Panc1 (cell line): Measurements from ENCODE around the gene KRTAP10-4. TPM values are rescaled to one million over a fixed set of nuclear protein-coding genes. Genes with fewer than 3 reads are reported as not detected.
"Not testable (repeated sequence)": the region's sequence is repeated elsewhere in the genome, so short reads cannot be mapped to it uniquely, and the experiment has no call there.

Experiments
- ATAC-seq: fragments of 200-7000 bp; cut with Tn5 transposase; 2 replicates; pipeline ENCODE4 v1.9.1; 2020; ENCODE audit warnings: mild to moderate bottlenecking, moderate library complexity
- BruUV-seq: library from RNA; stranded (reverse); fragments of 400-500 nt; replicated peaks from 2 replicates; lab custom pipeline; 2021; lab: Mats Ljungman, UMichigan
- CTCF ChIA-PET: fragments of 300-600 bp; sonication (Branson Sonifier 250); formaldehyde crosslinking; loops from one replicate; lab custom pipeline; 2022; ENCODE audit warnings: antibody characterized with exemption; lab: Charles Lee
- POLR2A ChIA-PET: fragments of 300-600 bp; sonication (Branson Sonifier 250); formaldehyde crosslinking; loops from one replicate; lab custom pipeline; 2022; ENCODE audit warnings: antibody characterized with exemption; lab: Charles Lee
- DNase-seq: peaks from one replicate; pipeline ENCODE4 v3.0.0-alpha.2; 2010; ENCODE audit warnings: low read depth, low spot score
- H3K27ac ChIP-seq: 2 replicates; pipeline ENCODE4 v1.5.1; 2011; ENCODE audit warnings: mild to moderate bottlenecking, low read length, inconsistent platforms
- H3K27me3 ChIP-seq: fragments of 200-500 bp; sonication (Bioruptor generic); 2 replicates; pipeline ENCODE4 v1.6.0; 2014; ENCODE audit warnings: low read length, inconsistent platforms; ENCODE audit not compliant: control insufficient read depth, insufficient read depth
- H3K36me3 ChIP-seq: fragments of 200-500 bp; sonication (Bioruptor generic); 2 replicates; pipeline ENCODE4 v1.5.1; 2014; ENCODE audit warnings: inconsistent platforms, mild to moderate bottlenecking, low read length, moderate library complexity; ENCODE audit not compliant: control insufficient read depth, insufficient read depth
- H3K4me1 ChIP-seq: 2 replicates; pipeline ENCODE4 v1.5.1; 2011; ENCODE audit warnings: inconsistent platforms, mild to moderate bottlenecking, low read length, moderate library complexity; ENCODE audit not compliant: control insufficient read depth, insufficient read depth
- H3K4me3 ChIP-seq, 2 experiments: 2 replicates each; pipeline ENCODE4 v1.5.1; 2011 to 2012; ENCODE audit warnings: low read depth in 2 of 2, low read length in 2 of 2, mild to moderate bottlenecking in 2 of 2, inconsistent platforms in 1 of 2, moderate library complexity in 1 of 2
- H3K9me3 ChIP-seq: fragments of 200-500 bp; sonication (Bioruptor generic); 2 replicates; pipeline ENCODE4 v1.5.1; 2014; ENCODE audit warnings: low read depth, mild to moderate bottlenecking, inconsistent platforms, low read length, moderate library complexity; ENCODE audit not compliant: control insufficient read depth, insufficient read depth
- POLR2AphosphoS5 ChIP-seq: IDR thresholded peaks from 2 replicates; pipeline ENCODE4 v1.6.1; 2012; ENCODE audit warnings: mild to moderate bottlenecking, low read depth, low read length, moderate library complexity
- REST ChIP-seq, 2 experiments: IDR thresholded peaks; 2 replicates each; pipeline ENCODE4 v1.6.1; 2011 to 2012; ENCODE audit warnings: low read depth in 2 of 2, control low read depth in 1 of 2, low read length in 1 of 2, mild to moderate bottlenecking in 1 of 2, moderate library complexity in 1 of 2; ENCODE audit not compliant: insufficient read depth in 1 of 2
- SIN3A ChIP-seq: IDR thresholded peaks from 2 replicates; pipeline ENCODE4 v1.6.1; 2012; ENCODE audit warnings: low read depth, mild to moderate bottlenecking, low read length, moderate library complexity, borderline replicate concordance; ENCODE audit not compliant: insufficient read depth
- TCF7L2 ChIP-seq: IDR thresholded peaks from 2 replicates; pipeline ENCODE4 v1.6.1; 2011; ENCODE audit warnings: mild to moderate bottlenecking, low read depth, low read length, inconsistent platforms
- in situ Hi-C: cut with HindIII; loops from 2 replicates; pipeline ENCODE4 v1.10.0; 2016; ENCODE audit warnings: low sequenced_read_pairs, low pct_unique_long_range_greater_than_20kb
- intact Hi-C: fragments of 100-400 bp; cut with micrococcal nuclease; formaldehyde crosslinking; loops from one replicate; pipeline ENCODE4 v1.10.0; 2022; ENCODE audit not compliant: unreplicated experiment
- total RNA-seq: library from RNA; stranded (reverse); gene quantifications from one replicate; pipeline ENCODE4 v1.2.1, GENCODE V29; 2021; ENCODE audit not compliant: unreplicated experiment

Gene KRTAP10-4
- total RNA-seq, 1 experiment from 2014 or later, result not detected

- no TSS peak for BruUV-seq
- no peaks in the 10 kb centered on the region for H3K36me3 ChIP-seq
- ChIA-PET POLR2A (no interaction called here), CTCF (no interaction called here)
- TF ChIP-seq TCF7L2, result no peak
- no peaks in the 10 kb centered on the region for H3K27me3 ChIP-seq
- no peak overlapping the region for H3K4me3 ChIP-seq
- intact Hi-C loops, result no loop called here
- no peaks in the 10 kb centered on the region; the same call in 1 of the 2 replicates for H3K4me1 ChIP-seq
- DNase-seq (no peak), ATAC-seq (no peak)
- H3K9me3 ChIP-seq, result no peaks in the 10 kb centered on the region
- in situ Hi-C loops, result no loop called here
- no peak overlapping the region for H3K27ac ChIP-seq
Observed at GRCh38 chr21:44603911-44604310, 30.4 kb downstream of the KRTAP10-4 start.

GRCh38 chr21:44606495-44606894 lies 33.0 kb downstream of the KRTAP10-4 start:
- CTCF ChIA-PET, result no interaction called here
- H3K36me3 ChIP-seq, result no peaks in the 10 kb centered on the region
- intact Hi-C loops (no loop called here), in situ Hi-C loops (no loop called here)
- no peaks in the 10 kb centered on the region; the same call in 1 of the 2 replicates for H3K4me1 ChIP-seq
- DNase-seq, result no peak
- TF ChIP-seq POLR2AphosphoS5, result no peak
- no peak for TF ChIP-seq REST (IDR thresholded peaks at IDR 0.05; ENCODE audit: insufficient read depth in 1 of 2, low read depth in 2 of 2, low read length in 1 of 2)
- no peak for TF ChIP-seq TCF7L2
- TF ChIP-seq SIN3A, result no peak
- no peak overlapping the region for H3K4me3 ChIP-seq
- BruUV-seq, result no TSS peak
- POLR2A ChIA-PET, result no interaction called here
- H3K9me3 ChIP-seq, result peaks cover 3% of the 10 kb centered on the region; the same call in 1 of the 2 replicates
- ATAC-seq, result no peak
- no peak overlapping the region for H3K27ac ChIP-seq
- no peaks in the 10 kb centered on the region for H3K27me3 ChIP-seq

- CTCF ChIA-PET, result no interaction called here
- no peak for ATAC-seq
- in situ Hi-C loops (no loop called here), intact Hi-C loops (no loop called here)
- no peak overlapping the region for H3K4me3 ChIP-seq
- POLR2A ChIA-PET, result no interaction called here
- H3K27me3 ChIP-seq, result no peaks in the 10 kb centered on the region
- no peaks in the 10 kb centered on the region for H3K4me1 ChIP-seq
- peaks cover 3% of the 10 kb centered on the region; the same call in 1 of the 2 replicates for H3K9me3 ChIP-seq
- no peak overlapping the region for H3K27ac ChIP-seq
- H3K36me3 ChIP-seq, result no peaks in the 10 kb centered on the region
- BruUV-seq, result no TSS peak
- no peak for TF ChIP-seq SIN3A
- no peak for TF ChIP-seq REST (IDR thresholded peaks at IDR 0.05; ENCODE audit: insufficient read depth in 1 of 2, low read depth in 2 of 2, low read length in 1 of 2)
- no peak for TF ChIP-seq POLR2AphosphoS5
- DNase-seq, result no peak
Observed at GRCh38 chr21:44609193-44609592, 35.7 kb downstream of the KRTAP10-4 start.

GRCh38 chr21:44610157-44610843 lies 36.8 kb downstream of the KRTAP10-4 start:
- in situ Hi-C loops, H3K36me3 ChIP-seq, POLR2A ChIA-PET, H3K27ac ChIP-seq, intact Hi-C loops, H3K4me1 ChIP-seq, ATAC-seq, H3K27me3 ChIP-seq, H3K4me3 ChIP-seq, DNase-seq, CTCF ChIA-PET, BruUV-seq, H3K9me3 ChIP-seq: not testable (repeated sequence)
